OCI-LY7 (cell line): Measurements from ENCODE around the gene TMEM144. TPM values are rescaled to one million over a fixed set of nuclear protein-coding genes. Genes with fewer than 3 reads are reported as not detected.

Experiments used
- BruUV-seq: library from RNA; stranded (reverse); fragments of 400-500 nt; replicated peaks from 2 replicates; lab custom pipeline; 2021; lab: Mats Ljungman, UMichigan
- CTCF ChIA-PET: fragments of 300-600 bp; sonication (Branson Sonifier 250); formaldehyde crosslinking; loops from one replicate; lab custom pipeline; 2022; ENCODE audit warnings: antibody characterized with exemption; ENCODE audit not compliant: unreplicated experiment; lab: Charles Lee
- POLR2A ChIA-PET: fragments of 300-600 bp; sonication (Branson Sonifier 250); formaldehyde crosslinking; loops from one replicate; lab custom pipeline; 2022; ENCODE audit warnings: antibody characterized with exemption; lab: Charles Lee
- DNase-seq: peaks from one replicate; pipeline ENCODE4 v3.0.0-alpha.2; 2015; ENCODE audit warnings: low spot score
- H2AFZ ChIP-seq: fragments of 200-600 bp; sonication (generic), shearing (Covaris generic); 2 replicates; pipeline ENCODE4 v1.6.1; 2014; ENCODE audit warnings: mild to moderate bottlenecking, antibody characterized with exemption, low read length, moderate library complexity
- H3K27ac ChIP-seq: fragments of 200-600 bp; sonication (generic); 2 replicates; pipeline ENCODE4 v1.5.1; 2014; ENCODE audit warnings: mixed run types, low read depth, mild to moderate bottlenecking, moderate library complexity, low read length, inconsistent platforms; ENCODE audit not compliant: poor library complexity, severe bottlenecking
- H3K36me3 ChIP-seq: fragments of 200-600 bp; sonication (generic); 2 replicates; pipeline ENCODE4 v1.6.1; 2014; ENCODE audit warnings: mild to moderate bottlenecking, antibody characterized with exemption, low read length, moderate library complexity, mixed read lengths; ENCODE audit not compliant: insufficient read depth
- H3K4me1 ChIP-seq: fragments of 200-600 bp; sonication (generic); 2 replicates; pipeline ENCODE4 v1.5.1; 2014; ENCODE audit warnings: mild to moderate bottlenecking, low read length; ENCODE audit not compliant: insufficient read depth, poor library complexity, severe bottlenecking
- H3K4me2 ChIP-seq: fragments of 200-600 bp; sonication (generic); 2 replicates; pipeline ENCODE4 v1.6.1; 2014; ENCODE audit warnings: mild to moderate bottlenecking, low read length
- H3K4me3 ChIP-seq: fragments of 200-600 bp; sonication (generic); 2 replicates; pipeline ENCODE4 v1.5.1; 2014; ENCODE audit warnings: mild to moderate bottlenecking, low read depth, low read length; ENCODE audit not compliant: poor library complexity, severe bottlenecking
- H3K79me2 ChIP-seq: fragments of 200-600 bp; sonication (generic); 2 replicates; pipeline ENCODE4 v1.6.1; 2016; ENCODE audit warnings: low read depth, mild to moderate bottlenecking, low read length, moderate library complexity, mixed read lengths; ENCODE audit not compliant: insufficient read depth
- H3K9me2 ChIP-seq: fragments of 200-600 bp; sonication (generic); 2 replicates; pipeline ENCODE4 v1.6.1; 2016; ENCODE audit warnings: mild to moderate bottlenecking, low read length, mixed read lengths; ENCODE audit not compliant: insufficient read depth
- H3K9me3 ChIP-seq: fragments of 200-600 bp; sonication (generic); 2 replicates; pipeline ENCODE4 v1.6.1; 2014; ENCODE audit warnings: mild to moderate bottlenecking, mixed run types, low read length, mixed read lengths
- H4K20me1 ChIP-seq: fragments of 200-600 bp; sonication (generic); 2 replicates; pipeline ENCODE4 v1.6.1; 2014; ENCODE audit warnings: mild to moderate bottlenecking, antibody characterized with exemption, low read length, moderate library complexity, mixed read lengths; ENCODE audit not compliant: insufficient read depth
- CTCF ChIP-seq: fragments of 200-600 bp; sonication (generic); conservative IDR thresholded peaks from 2 replicates; pipeline ENCODE4 v1.5.1; 2014; ENCODE audit warnings: mild to moderate bottlenecking, antibody characterized with exemption, low read length, moderate library complexity, mixed read lengths
- EZH2phosphoT487 ChIP-seq: fragments of 200-600 bp; sonication (generic); IDR thresholded peaks from 2 replicates; pipeline ENCODE4 v1.6.1; 2018; ENCODE audit warnings: low read depth, borderline replicate concordance, mild to moderate bottlenecking, mixed run types, antibody characterized with exemption, low read length, moderate library complexity, mixed read lengths
- intact Hi-C: fragments of 100-400 bp; cut with micrococcal nuclease; formaldehyde crosslinking; loops from one replicate; pipeline ENCODE4 v1.10.0; 2022; ENCODE audit not compliant: unreplicated experiment
- total RNA-seq, 2 experiments: library from RNA; depleted of rRNA in 1 of 2; stranded (reverse); fragments of >200 nt in 1 of 2; shearing (Covaris generic) in 1 of 2; gene quantifications; 2 replicates each; pipeline ENCODE4 v1.2.3, GENCODE V29; 2014 to 2022

The TMEM144 gene
- total RNA-seq, 2 experiments from 2014 or later, result 0.30 TPM; not detected in 1

GRCh38 chr4:158176108-158176507, 34.2 kb upstream of the TMEM144 start:
- Histone ChIP-seq H3K9me3 (no peaks in the 10 kb centered on the region), H3K4me1 (no peaks in the 10 kb centered on the region), H3K79me2 (no peaks in the 10 kb centered on the region), H3K4me2 (no peak overlapping the region), H4K20me1 (no peaks in the 10 kb centered on the region), H3K27ac (no peak overlapping the region), H3K4me3 (no peak overlapping the region), H2AFZ (no peak overlapping the region), H3K36me3 (no peaks in the 10 kb centered on the region), H3K9me2 (no peaks in the 10 kb centered on the region)
- DNase-seq, result no peak
- no TSS peak for BruUV-seq
- ChIA-PET POLR2A (interaction anchor here (0.5 kb wide), 1 partner anchor 177 kb away, joined by 3 read pairs; no protein-coding TSS in a partner anchor), CTCF (no interaction called here)
- intact Hi-C loops, result no loop called here
- TF ChIP-seq EZH2phosphoT487 (no peak), CTCF (no peak)

GRCh38 chr4:158176776-158177175, 33.5 kb upstream of the TMEM144 start:
- Histone ChIP-seq H3K9me2 (no peaks in the 10 kb centered on the region), H3K36me3 (no peaks in the 10 kb centered on the region), H3K9me3 (no peaks in the 10 kb centered on the region), H3K4me3 (no peak overlapping the region), H3K4me1 (no peaks in the 10 kb centered on the region), H3K27ac (no peak overlapping the region), H2AFZ (no peak overlapping the region), H4K20me1 (no peaks in the 10 kb centered on the region), H3K79me2 (no peaks in the 10 kb centered on the region), H3K4me2 (no peak overlapping the region)
- no TSS peak for BruUV-seq
- POLR2A ChIA-PET, result no interaction called here
- TF ChIP-seq EZH2phosphoT487 (no peak), CTCF (no peak)
- no peak for DNase-seq
- CTCF ChIA-PET, result no interaction called here
- intact Hi-C loops, result no loop called here

GRCh38 chr4:158179465-158179864, 30.8 kb upstream of the TMEM144 start:
- Histone ChIP-seq H3K9me3 (no peaks in the 10 kb centered on the region), H3K36me3 (no peaks in the 10 kb centered on the region), H3K27ac (no peak overlapping the region), H4K20me1 (no peaks in the 10 kb centered on the region), H3K4me1 (no peaks in the 10 kb centered on the region), H3K4me3 (no peak overlapping the region), H3K79me2 (no peaks in the 10 kb centered on the region), H2AFZ (no peak overlapping the region), H3K9me2 (no peaks in the 10 kb centered on the region), H3K4me2 (no peak overlapping the region)
- intact Hi-C loops, result no loop called here
- BruUV-seq, result no TSS peak
- ChIA-PET CTCF (no interaction called here), POLR2A (interaction anchor here (0.5 kb wide), 1 partner anchor 955 kb away, joined by 3 read pairs; no protein-coding TSS in a partner anchor)
- no peak for DNase-seq
- TF ChIP-seq CTCF, result no peak
- no peak for TF ChIP-seq EZH2phosphoT487
